Hematopoietic multipotent progenitor cell treated with erythropoietin and hydrocortisone succinate and interleukin-3 and kit ligand, for 4 days (in vitro differentiated cells): ENCODE results near the gene PPP3CB.
"Not testable (repeated sequence)": the region's sequence is repeated elsewhere in the genome, so short reads cannot be mapped to it uniquely, and the experiment has no call there.

Experiments used
- DNase-seq: peaks from one replicate; pipeline ENCODE4 v3.0.0-alpha.2; 2015

PPP3CB gene

GRCh38 chr10:73413528-73414229 is 82.1 kb downstream of the PPP3CB start, which contains the start of gene ANXA7:
Gene ANXA7, minus strand, starts transcription at chr10:73414058. Its CDS starts 13,202 bp downstream, at chr10:73400856.
- peak; percentile 96 for DNase-seq

DNA sequence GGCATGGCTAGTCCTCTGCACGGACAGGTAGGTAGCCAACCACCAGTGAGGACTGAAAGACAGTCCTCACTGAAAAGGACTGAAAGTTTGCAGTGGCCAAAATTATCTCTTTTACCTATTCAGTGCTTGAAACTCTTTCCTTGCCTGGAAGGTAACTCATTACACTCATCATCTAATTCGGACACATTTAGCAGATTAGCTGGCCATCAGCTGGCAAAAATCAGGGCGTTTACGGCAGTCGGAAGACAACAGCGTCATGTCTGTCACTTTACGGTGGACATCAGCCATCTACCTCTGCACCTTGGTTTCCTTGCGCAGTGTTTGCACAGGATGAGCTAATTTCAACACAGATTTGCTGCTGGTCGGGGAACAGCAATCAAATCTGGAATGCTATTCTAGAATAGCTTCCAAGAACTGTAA is 82.7 kb downstream of the PPP3CB start:
- peak; percentile 77 for DNase-seq

DNA sequence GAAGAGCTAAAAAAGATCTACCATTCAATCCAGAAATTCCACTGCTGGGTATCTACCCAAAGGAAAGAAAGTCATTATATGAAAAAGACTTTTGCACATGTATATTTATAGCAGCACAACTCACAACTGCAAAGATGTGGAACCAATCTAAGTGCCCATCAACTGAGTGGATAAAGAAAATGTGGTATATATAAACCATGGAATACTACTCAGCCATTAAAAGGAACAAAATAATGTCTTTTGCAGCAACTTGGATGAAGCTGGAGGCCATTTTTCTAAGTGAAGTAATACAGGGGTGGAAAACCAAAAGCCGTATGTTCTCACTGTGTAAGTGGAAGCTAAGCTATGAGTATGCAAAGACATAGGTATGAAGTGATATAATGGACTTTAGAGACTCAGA is 84.9 kb downstream of the PPP3CB start:
- no peak for DNase-seq

DNA sequence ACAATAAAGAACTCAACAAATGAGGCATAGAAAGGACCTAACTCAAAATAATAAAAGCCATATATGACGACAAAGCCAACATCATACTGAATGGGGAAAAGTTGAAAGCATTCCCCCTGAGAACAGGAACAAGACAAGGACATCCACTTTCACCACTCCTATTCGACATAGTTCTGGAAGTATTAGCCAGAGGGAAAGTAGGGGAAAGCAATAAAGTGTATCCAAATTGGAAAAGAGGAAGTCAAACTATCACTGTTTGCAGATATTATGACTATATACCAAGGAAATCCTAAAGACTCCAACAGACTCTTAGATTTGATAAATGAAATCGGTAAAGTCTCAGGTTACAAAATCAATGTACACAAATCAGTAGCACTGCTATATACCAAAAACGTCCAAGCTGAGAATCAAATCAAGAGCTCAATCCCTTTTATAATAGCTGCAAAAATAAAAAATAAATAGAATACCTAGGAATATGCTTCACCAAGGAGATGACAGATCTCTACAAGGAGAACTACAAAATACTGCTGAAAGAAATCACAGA is 86.8 kb downstream of the PPP3CB start:
- DNase-seq = no peak

GRCh38 chr10:73408061-73408460 is 87.8 kb downstream of the PPP3CB start:
- DNase-seq = no peak

DNA sequence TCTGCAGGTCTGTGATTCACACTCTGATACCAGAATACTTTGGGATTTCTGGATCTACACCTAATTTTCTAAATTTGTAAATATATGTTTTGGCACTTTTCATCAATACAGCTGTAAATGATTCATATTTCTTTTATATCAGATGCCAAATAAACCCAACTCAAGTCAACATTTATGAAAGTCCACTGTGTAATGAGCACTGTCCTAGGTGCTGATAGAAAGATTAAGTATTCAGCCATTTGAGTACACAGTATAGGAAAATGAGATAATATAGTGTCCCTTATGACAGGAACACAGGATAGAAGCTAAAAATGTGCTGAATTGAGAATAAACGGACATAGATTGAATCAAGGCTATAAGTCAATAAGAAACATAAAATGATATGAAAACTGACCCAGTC is 88.3 kb downstream of the PPP3CB start:
- peak; percentile 23 for DNase-seq

- DNase-seq = no peak
Observed at GRCh38 chr10:73406846-73407245, 89.0 kb downstream of the PPP3CB start.

- no peak for DNase-seq
Observed at GRCh38 chr10:73405556-73405955, 90.3 kb downstream of the PPP3CB start.

DNA sequence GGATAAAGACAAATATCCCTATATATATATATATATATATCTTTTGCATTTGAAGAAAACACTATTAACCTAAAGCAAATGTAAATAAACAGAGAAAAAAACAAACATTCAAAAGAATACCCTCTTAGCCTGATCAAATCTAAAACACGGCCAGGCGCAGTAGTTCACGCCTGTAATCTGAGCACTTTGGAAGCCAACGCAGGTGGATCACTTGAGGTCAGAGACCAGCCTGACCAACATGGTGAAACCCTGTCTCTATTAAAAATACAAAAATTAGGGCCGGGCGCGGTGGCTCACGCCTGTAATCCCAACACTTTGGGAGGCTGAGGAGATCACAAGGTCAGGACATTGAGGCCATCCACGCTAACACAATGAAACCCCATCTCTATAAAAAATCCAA is 91.1 kb downstream of the PPP3CB start:
- no peak for DNase-seq

GRCh38 chr10:73401636-73402035 is 94.2 kb downstream of the PPP3CB start:
- no peak for DNase-seq

- no peak for DNase-seq
Observed at GRCh38 chr10:73399063-73399462, 96.8 kb downstream of the PPP3CB start.

DNA sequence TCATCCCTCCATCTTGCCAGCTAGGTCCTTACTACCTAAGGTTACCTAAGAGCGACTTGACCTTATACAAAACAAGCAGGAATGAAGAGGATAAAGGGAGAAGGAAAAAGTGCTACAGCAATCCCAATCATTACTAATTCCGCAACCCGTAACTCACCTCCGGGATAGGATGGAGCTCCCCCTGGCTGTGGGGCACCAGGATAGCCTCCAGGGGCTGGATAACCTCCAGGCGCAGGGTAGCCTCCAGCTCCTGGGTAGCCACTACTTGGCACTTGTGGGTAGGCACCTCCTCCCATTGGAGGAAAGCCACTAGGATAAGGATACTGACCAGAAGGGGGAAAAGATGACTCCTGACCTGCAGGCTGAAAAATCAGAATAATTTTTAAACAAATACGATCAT is 97.8 kb downstream of the PPP3CB start:
- DNase-seq = peak; percentile 18

- DNase-seq = not testable (repeated sequence)
Observed at GRCh38 chr10:73394325-73394724, 101.5 kb downstream of the PPP3CB start.

DNA sequence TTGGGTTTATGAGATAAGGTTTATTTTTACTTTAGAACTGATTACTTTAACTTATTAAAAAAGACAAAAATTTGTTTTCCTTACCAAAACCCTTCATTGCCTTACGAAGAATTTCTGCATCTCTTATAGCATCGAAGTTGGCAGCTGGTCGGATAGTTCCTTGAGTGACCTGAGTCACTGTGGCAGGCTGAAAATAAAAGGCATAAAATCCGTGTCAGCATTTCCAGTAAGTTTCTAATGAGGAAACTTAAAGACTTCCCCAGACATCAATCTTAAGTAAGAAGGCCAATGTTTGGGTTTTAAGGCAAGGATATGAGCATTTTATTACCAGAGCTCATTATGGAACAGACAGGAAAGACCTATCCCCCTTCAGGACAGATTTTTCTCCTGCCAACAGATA is 107.6 kb downstream of the PPP3CB start:
- DNase-seq = no peak

GRCh38 chr10:73386583-73386982 is 109.2 kb downstream of the PPP3CB start:
- DNase-seq = no peak
